Measurements from ENCODE around the gene GPR50. TPM values are rescaled to one million over a fixed set of nuclear protein-coding genes. Genes with fewer than 3 reads are reported as not detected.

Gene GPR50
- total RNA-seq, 1 donor from 2014 or later, result 1.00 TPM

- no peaks in the 10 kb centered on the region for H3K27me3 ChIP-seq (ENCODE audit: insufficient read depth, low read length)
- H3K9me3 ChIP-seq (ENCODE audit: insufficient read depth, low read depth, low read length), result no peaks in the 10 kb centered on the region
- TF ChIP-seq EZH2 (IDR thresholded peaks at IDR 0.05; ENCODE audit: insufficient read depth, low read length), result no peak
- no peak for TF ChIP-seq CTCF (IDR thresholded peaks at IDR 0.05; ENCODE audit: insufficient read depth, low read depth, low read length)
- H2AFZ ChIP-seq (ENCODE audit: low read depth, low read length), result no peak overlapping the region
- no peaks in the 10 kb centered on the region for H3K4me1 ChIP-seq (ENCODE audit: insufficient read depth, low read length)
- no peak overlapping the region for H3K27ac ChIP-seq (ENCODE audit: low read depth, low read length)
- Mint-ChIP-seq H3K27ac (ENCODE audit: unreplicated experiment) (no peak overlapping the region), H3K27me3 (ENCODE audit: low read depth, unreplicated experiment) (peaks cover 29% of the 10 kb centered on the region), H3K36me3 (ENCODE audit: low read depth, unreplicated experiment) (no peaks in the 10 kb centered on the region), H3K4me3 (ENCODE audit: unreplicated experiment) (no peak overlapping the region), H3K9me3 (ENCODE audit: unreplicated experiment) (no peaks in the 10 kb centered on the region), H3K4me1 (ENCODE audit: low read depth, unreplicated experiment) (no peaks in the 10 kb centered on the region)
- H3K4me2 ChIP-seq (ENCODE audit: low read length), result no peak overlapping the region
- no peaks in the 10 kb centered on the region for H3K36me3 ChIP-seq (ENCODE audit: insufficient read depth, low read length)
- DNase-seq (ENCODE audit: low read depth), result no peak
- FAIRE-seq, result no peak
- H3K79me2 ChIP-seq (ENCODE audit: insufficient read depth, low read length), result no peaks in the 10 kb centered on the region
- H3K4me3 ChIP-seq (ENCODE audit: insufficient read depth, low read depth, low read length), result no peak overlapping the region
- no peaks in the 10 kb centered on the region for H4K20me1 ChIP-seq (ENCODE audit: insufficient read depth, low read length)
- H3K9ac ChIP-seq (ENCODE audit: low read length), result no peak overlapping the region
Measured at GRCh38 chrX:151184705-151185104, 8.3 kb downstream of the GPR50 start.

GRCh38 chrX:151206871-151207270 is 30.5 kb downstream of the GPR50 start:
- Mint-ChIP-seq H3K27ac (ENCODE audit: unreplicated experiment) (no peak overlapping the region), H3K9me3 (ENCODE audit: unreplicated experiment) (peaks cover 2% of the 10 kb centered on the region), H3K4me3 (ENCODE audit: unreplicated experiment) (no peak overlapping the region), H3K27me3 (ENCODE audit: low read depth, unreplicated experiment) (no peaks in the 10 kb centered on the region), H3K36me3 (ENCODE audit: low read depth, unreplicated experiment) (no peaks in the 10 kb centered on the region), H3K4me1 (ENCODE audit: low read depth, unreplicated experiment) (no peaks in the 10 kb centered on the region)
- Histone ChIP-seq H3K36me3 (ENCODE audit: insufficient read depth, low read length) (no peaks in the 10 kb centered on the region), H3K79me2 (ENCODE audit: insufficient read depth, low read length) (no peaks in the 10 kb centered on the region), H3K27me3 (ENCODE audit: insufficient read depth, low read length) (no peaks in the 10 kb centered on the region), H3K9ac (ENCODE audit: low read length) (no peak overlapping the region), H3K4me1 (ENCODE audit: insufficient read depth, low read length) (no peaks in the 10 kb centered on the region), H3K4me2 (ENCODE audit: low read length) (no peak overlapping the region), H3K27ac (ENCODE audit: low read depth, low read length) (no peak overlapping the region), H3K9me3 (ENCODE audit: insufficient read depth, low read depth, low read length) (no peaks in the 10 kb centered on the region), H3K4me3 (ENCODE audit: insufficient read depth, low read depth, low read length) (no peak overlapping the region), H4K20me1 (ENCODE audit: insufficient read depth, low read length) (no peaks in the 10 kb centered on the region), H2AFZ (ENCODE audit: low read depth, low read length) (no peak overlapping the region)
- no peak for DNase-seq (ENCODE audit: low read depth)
- FAIRE-seq, result peak; percentile 45
- no peak for TF ChIP-seq EZH2 (IDR thresholded peaks at IDR 0.05; ENCODE audit: insufficient read depth, low read length)
- no peak for TF ChIP-seq CTCF (IDR thresholded peaks at IDR 0.05; ENCODE audit: insufficient read depth, low read depth, low read length)

GRCh38 chrX:151225843-151226242 is 49.5 kb downstream of the GPR50 start:
- H4K20me1 ChIP-seq (ENCODE audit: insufficient read depth, low read length), result no peaks in the 10 kb centered on the region
- Mint-ChIP-seq H3K9me3 (ENCODE audit: unreplicated experiment) (peaks cover 4% of the 10 kb centered on the region), H3K27ac (ENCODE audit: unreplicated experiment) (no peak overlapping the region), H3K36me3 (ENCODE audit: low read depth, unreplicated experiment) (no peaks in the 10 kb centered on the region), H3K27me3 (ENCODE audit: low read depth, unreplicated experiment) (peaks cover 7% of the 10 kb centered on the region), H3K4me1 (ENCODE audit: low read depth, unreplicated experiment) (no peaks in the 10 kb centered on the region), H3K4me3 (ENCODE audit: unreplicated experiment) (no peak overlapping the region)
- H3K79me2 ChIP-seq (ENCODE audit: insufficient read depth, low read length), result no peaks in the 10 kb centered on the region
- H3K4me1 ChIP-seq (ENCODE audit: insufficient read depth, low read length), result no peaks in the 10 kb centered on the region
- FAIRE-seq, result peak; percentile 100
- no peak overlapping the region for H3K27ac ChIP-seq (ENCODE audit: low read depth, low read length)
- H2AFZ ChIP-seq (ENCODE audit: low read depth, low read length), result no peak overlapping the region
- H3K9me3 ChIP-seq (ENCODE audit: insufficient read depth, low read depth, low read length), result no peaks in the 10 kb centered on the region
- no peaks in the 10 kb centered on the region for H3K36me3 ChIP-seq (ENCODE audit: insufficient read depth, low read length)
- no peaks in the 10 kb centered on the region for H3K27me3 ChIP-seq (ENCODE audit: insufficient read depth, low read length)
- DNase-seq (ENCODE audit: low read depth), result no peak
- TF ChIP-seq CTCF (IDR thresholded peaks at IDR 0.05; ENCODE audit: insufficient read depth, low read depth, low read length), result no peak
- no peak overlapping the region for H3K4me3 ChIP-seq (ENCODE audit: insufficient read depth, low read depth, low read length)
- no peak overlapping the region for H3K9ac ChIP-seq (ENCODE audit: low read length)
- H3K4me2 ChIP-seq (ENCODE audit: low read length), result no peak overlapping the region

All from astrocyte (in vitro differentiated cells and primary cell).